Stromal cell of bone marrow (primary cell): ENCODE results near the gene ELFN1.
"Not testable (repeated sequence)": the region's sequence is repeated elsewhere in the genome, so short reads cannot be mapped to it uniquely, and the experiment has no call there.

Experiments used
- DNase-seq: peaks from one replicate; pipeline ENCODE4 v3.0.0-alpha.2; 2012; ENCODE audit warnings: low read depth

The ELFN1 gene

DNA sequence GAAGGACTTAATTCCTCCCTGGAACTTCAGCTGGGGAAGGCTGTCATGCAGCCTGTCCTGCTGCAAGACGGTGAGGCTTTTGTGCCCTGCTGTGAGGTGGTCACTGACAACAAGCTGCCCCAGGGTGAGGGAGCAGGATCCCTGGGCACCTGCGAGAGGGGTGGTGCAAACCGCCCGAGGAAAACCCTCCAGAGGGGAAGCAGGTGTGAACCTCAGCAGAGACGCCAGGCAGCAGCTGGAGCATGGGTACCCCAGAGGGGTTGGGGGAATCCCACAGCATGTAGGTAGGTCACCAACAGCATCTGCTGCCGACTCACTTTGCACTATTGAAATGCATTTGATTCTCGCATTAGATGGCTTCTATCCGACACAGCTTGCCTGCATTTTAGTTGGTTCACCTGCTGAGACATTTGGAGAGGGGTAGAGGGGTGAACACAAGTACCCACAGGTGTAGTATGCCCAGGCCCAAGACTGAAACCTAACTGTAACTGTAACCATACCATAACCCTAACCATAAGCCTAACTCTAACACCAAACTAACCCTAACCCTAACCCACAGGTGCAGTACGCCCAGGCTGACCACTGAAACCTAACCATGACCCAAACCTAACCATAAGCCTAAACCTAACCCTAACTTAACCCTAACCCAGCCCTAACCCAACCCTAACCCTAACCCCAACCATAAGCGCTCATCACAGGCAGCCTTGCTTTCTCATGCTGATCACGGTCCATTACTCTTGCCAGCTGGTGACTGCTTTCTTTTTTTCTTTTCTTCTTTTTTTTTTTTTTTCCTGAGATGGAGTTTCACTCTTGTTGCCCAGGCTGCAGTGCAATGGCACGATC lies 85.9 kb downstream of the ELFN1 start:
- DNase-seq: no peak

- no peak for DNase-seq
Observed at GRCh38 chr7:1757601-1758000, 87.5 kb downstream of the ELFN1 start.

DNA sequence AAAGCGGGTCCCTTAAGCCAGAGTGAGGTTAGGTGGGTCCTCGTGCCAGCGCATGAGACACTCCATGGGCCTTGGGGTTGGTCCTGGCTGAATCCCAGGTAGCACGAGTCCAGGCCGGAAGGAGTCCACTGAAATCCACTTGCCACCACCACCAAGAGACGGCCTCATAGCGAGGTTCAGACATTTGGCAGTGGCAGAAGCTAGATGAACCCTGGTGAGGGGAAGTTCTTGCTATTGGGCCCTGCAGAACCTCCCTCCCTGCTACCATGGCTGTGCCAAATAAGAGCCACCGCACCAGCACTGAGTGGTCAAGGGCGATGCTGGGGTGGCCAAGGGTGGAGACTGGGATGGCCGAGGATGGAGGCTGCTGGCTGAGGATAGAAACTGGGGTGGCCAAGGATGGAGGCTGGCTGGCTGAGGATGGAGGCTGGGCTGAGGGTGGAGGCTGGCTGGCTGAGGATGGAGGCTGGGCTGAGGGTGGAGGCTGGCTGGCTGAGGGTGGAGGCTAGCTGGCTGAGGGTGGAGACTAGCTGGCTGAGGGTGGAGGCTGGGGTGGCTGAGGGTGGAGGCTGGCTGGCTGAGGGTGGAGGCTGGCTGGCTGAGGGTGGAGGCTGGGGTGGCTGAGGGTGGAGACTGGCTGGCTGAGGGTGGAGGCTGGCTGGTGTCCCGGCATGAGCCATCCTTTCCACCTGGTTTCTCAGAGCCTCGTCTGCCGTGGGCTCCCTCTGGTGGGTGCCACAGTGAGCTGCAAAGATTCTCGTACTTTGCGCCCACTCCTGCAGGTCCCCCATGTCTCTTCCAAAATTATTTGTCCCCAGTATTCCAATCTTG lies 88.2 kb downstream of the ELFN1 start:
- peak; percentile 4 for DNase-seq

- DNase-seq: no peak
Observed at GRCh38 chr7:1758859-1759521, 88.9 kb downstream of the ELFN1 start.

- DNase-seq: no peak
Observed at GRCh38 chr7:1761097-1761496, 91.0 kb downstream of the ELFN1 start.

DNA sequence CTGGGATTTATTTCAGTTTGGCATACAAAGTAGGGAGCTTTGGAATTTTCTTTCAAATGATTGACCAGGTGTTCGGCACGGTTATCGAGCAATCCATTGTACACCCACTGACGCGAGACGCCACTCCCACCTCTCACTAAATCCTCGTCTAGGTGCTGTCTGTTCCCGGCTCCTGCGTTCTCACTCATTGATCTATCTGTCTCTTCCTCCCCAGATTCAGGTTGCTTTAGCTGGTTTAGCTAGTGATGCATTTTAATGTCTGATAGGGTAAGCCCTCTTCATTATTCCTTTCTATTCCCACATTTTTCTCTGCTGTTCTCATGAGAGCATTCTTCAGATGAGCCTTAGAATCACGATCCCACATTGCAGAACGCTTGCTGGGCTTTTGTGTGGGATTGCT lies 91.7 kb downstream of the ELFN1 start:
- DNase-seq: no peak

- DNase-seq: no peak
Observed at GRCh38 chr7:1762238-1762945, 92.3 kb downstream of the ELFN1 start.

GRCh38 chr7:1763033-1763432 lies 93.0 kb downstream of the ELFN1 start:
- DNase-seq: no peak

GRCh38 chr7:1763911-1764310 lies 93.8 kb downstream of the ELFN1 start:
- not testable (repeated sequence) for DNase-seq

DNA sequence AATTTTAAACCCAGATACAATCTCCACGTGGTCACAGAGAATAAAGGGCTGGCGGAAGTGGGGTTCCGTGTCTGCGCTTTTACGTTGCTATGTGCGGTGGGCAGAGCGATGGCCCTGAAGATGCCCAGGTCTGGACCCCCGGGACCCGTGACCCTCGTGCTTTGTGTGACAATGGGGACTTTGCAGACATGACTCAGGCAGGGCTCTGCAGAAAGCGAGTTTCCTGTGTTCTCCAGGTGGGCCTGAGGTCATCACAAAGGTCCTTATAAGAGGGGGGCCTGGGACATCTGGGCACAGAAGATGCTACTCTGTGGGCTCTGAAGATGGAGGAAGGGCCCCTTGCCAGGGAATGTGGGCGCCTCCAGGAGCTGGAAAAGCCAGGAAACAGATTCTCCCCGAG lies 95.3 kb downstream of the ELFN1 start:
- no peak for DNase-seq

DNA sequence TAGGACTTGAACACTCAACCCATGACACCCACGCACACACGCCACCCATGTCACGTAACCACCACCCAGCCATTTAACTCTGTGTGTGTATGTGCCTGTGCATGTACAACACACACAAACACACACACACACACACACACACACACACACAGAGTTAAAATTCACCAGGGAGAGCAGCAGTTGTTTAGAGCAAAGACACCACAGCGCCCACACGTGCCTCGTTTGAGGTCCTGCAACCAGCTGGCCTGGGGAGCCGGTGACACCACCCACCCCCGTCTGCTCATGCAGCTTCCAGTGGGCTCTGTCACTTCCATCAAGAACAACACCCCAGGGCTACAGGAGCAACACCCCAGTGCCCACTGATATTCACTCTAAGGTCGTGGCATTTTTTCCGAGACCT lies 97.4 kb downstream of the ELFN1 start:
- DNase-seq: no peak

DNA sequence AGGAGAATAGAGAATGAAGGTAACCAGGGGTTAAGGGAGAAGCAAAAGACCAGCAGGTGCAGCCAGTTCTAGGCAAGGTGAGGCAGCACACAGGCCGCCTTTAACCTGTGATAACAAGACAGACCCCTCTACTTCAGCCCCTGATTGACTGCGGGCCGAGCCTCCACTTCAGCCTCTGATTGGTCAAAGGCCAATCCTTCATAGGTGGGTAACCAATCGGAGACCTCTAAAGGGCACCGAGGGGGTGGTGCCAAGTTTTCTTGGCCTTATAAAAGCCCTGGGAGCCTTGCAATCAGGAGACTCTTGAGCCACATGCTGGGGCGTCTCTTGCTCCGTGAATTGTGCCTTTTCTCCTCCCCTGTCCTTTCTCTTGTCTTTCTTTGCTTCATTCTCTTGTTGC lies 98.8 kb downstream of the ELFN1 start:
- DNase-seq: no peak

DNA sequence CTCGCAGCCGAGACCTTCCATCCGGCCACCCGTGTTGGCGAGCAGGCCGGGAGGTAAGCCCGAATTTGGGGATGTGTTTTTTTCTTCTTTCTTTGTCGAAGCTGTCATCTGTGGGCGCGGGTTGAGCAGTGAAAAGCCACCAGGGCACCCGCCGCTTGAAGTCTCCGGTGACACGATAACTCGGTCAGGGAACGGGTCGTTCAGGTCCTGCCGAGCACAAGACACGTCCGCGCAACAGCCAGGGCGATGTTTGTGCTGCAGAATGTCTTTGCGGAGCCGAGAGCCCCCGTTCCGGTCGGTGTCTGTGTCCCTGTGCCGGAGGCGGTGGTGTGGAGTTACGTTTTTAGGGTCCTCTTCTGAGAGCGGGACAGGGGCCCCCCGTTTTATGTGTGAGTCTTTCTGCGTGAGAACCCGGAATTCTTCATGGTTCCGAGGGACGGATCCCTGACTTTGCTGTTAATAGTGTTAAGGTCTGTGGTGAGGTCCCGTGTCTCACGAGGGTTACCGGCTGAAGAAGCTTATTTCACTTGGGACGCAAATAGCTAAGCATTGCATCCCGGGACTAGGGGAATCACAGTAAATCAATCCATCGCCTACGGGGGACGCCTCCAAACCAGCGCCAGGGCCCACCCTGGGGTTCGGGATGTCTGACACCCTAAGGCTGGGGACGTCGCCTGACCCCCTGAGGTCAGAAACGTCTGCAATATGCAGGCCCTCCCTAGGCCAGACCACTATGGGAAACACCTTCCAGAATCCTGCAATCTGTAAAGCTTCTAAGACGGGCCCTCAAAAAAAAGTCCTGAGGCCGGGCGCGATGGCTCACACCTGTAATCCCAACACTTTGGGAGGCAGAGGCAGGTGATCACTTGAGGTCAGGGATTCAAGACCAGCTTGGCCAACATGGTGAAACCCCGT lies 99.5 kb downstream of the ELFN1 start:
- DNase-seq: no peak

- no peak for DNase-seq
Observed at GRCh38 chr7:1770331-1770730, 100.3 kb downstream of the ELFN1 start.

DNA sequence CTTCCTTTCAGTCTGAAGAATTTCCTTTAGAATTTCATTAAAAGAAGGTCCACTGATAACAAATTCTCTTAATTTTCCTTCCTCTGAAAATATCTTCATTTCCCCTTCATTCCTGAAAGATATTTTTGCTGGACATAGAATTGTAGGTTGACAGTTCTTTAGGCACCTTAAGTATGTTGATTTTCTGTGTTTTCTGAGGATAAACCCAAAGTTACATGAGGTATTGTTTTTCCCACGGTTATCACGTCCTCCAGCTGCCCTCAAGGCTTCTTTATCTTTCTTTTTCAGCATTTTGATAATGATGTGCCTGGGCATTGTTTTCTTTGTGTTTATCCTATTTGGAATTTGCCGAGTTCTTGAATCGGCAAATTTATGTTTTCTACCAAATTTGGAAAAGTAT lies 105.3 kb downstream of the ELFN1 start:
- no peak for DNase-seq

DNA sequence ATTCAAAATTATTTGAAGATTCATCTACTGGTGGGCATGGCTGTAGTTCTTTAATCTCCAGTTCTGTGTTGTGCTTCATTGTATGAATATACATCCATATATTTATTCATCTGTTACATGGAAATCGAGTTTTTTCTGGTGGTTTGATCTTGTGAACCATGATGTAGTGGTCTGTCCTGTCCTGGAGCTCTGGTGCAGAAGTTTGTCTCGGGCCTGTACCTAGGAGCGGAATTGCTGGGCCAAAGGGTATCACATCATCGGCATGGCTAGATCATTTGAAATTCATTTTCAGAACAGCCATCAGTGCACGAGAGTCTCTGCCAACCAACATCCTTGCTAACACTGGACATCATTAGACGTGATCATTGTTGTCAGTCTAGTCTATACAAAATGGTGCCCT lies 107.0 kb downstream of the ELFN1 start:
- no peak for DNase-seq

- no peak for DNase-seq
Observed at GRCh38 chr7:1779445-1779844, 109.4 kb downstream of the ELFN1 start.

DNA sequence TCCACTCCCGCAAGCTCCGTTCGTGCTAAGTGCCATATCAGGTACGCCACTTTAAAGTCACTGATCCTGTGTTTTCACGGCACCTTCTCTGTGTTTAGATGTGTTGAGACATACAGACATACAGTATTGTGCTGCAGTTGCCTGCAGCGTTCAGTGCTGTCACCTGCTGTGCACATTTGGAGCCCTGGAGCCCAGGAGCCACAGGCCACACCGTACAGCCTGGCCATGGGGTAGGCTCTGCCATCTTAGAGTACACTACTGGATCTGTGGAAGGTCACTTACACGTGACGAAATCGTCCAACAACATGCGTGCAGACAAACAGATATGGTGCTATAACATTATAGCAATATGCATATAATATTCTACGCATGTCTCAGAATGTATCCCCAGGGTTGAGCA lies 111.3 kb downstream of the ELFN1 start:
- no peak for DNase-seq

DNA sequence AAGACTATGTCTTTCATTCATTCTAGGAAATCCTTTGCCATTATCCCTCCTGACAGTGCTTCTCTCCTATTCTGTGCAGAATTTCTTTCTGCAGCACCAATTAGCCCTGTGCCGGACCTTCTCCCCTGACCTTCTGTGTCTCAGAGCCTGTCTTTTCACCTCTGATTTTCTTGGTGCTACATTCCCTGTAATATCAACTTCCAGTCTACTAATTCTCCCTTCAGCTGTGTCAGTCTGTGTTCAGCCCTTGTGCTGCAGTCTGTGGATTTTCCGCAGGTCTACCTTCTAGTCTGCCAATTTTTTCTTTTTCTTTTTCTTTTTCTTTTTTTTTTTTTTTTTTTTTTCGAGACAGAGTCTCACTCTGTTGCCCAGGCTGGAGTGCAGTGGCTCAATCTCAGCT lies 115.8 kb downstream of the ELFN1 start:
- DNase-seq: no peak

DNA sequence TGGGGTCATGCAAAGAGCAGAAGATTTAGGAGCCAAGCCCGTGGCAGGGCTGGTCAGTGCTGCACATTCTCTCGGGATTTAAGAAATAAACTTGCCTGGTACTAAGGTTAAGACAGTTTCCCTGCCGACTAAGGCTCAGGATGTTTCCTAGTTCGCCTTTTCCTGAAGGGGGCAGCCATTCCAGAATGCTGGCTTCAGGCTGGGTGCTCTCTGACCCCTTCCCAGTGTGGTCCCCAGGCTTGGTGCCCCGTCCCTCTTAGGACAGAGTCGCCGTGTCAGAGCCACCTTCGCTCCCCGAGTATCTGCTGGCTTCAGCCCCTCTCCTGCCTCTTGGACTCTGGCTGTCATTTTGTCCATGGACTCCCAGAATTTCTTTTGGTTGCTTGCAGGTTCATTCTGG lies 117.2 kb downstream of the ELFN1 start:
- DNase-seq: no peak

DNA sequence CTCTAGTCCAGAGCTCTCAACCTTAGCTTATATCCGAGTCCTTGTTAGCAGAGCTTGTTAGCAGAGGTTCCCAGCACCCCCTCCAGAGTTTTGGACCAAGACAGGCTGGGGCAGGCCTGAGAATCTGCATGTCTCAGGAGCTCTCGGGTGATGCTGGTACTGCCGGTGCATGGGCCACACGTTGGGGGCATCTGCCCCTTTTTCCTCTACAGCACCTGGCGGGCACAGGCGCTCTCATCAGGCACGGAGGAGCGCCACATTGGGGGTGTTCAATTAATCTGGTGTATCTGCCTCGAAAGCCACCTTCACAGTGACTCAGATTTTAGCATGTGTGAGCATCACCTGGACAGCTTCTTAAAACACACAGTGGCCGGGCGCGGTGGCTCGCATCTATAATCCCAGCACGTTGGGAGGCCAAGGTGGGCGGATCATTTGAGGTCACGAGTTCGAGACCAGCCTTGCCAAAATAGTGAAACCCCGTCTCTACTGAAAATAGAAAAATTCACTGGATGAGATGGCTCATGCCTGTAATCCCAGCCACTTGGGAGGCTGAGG lies 117.7 kb downstream of the ELFN1 start:
- no peak for DNase-seq
